ENCODE measurements around the gene ELOB.

The ELOB gene

DNA sequence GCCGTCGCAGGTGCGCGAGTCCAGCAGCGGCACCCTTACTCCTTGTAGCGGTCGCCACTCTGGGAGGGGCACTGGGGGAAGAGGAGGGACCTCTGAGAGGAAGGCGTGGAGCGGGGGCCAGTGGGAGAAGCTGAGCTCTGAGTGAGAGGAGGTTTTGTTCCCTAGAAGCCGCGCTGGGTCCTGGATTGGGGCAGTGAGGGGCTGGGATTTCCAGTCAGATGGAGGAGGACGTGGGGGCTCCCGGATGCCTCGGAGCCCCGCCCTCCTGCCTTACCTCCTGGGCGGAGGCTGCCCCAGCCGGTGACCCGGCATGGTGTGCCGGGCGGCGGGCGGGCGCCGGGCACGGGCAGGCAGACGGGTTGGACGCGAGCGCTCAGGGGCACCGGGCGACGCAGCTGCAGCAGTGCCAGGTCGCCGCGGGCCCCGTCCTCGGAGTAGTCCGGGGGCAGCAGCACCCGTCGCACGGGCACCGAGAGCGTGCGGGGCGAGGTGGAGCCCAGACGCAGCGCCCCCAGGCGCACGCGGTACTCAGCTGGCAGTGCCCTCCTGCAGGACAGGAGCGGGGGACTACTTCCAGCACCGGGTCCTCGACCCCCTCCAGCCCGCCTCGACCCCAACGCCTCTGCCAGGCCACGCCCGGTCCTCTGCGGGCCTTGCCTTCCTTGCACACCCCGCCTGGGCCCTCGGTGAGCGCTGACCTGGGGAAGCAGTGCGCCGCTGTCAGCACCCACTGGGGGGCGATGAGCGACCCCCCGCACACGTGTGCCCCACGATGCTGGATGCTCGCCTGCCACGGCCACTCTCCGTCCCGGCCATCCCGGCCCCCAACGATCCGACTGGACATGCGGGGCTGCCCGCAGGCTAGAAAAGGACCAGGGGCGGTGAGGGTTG is 8.3 kb upstream of the ELOB start:
- no peak for DNase-seq (ENCODE audit: low read depth, low spot score)
- H3K4me3 ChIP-seq (ENCODE audit: low read length) = no peak overlapping the region

- DNase-seq (ENCODE audit: low read depth, low spot score) = no peak
- H3K4me3 ChIP-seq (ENCODE audit: low read length) = no peak overlapping the region
Measured at GRCh38 chr16:2784358-2785100, 7.4 kb upstream of the ELOB start.

GRCh38 chr16:2783581-2784357 is 6.7 kb upstream of the ELOB start:
- no peak overlapping the region for H3K4me3 ChIP-seq (ENCODE audit: low read length)
- no peak for DNase-seq (ENCODE audit: low read depth, low spot score)

- DNase-seq (ENCODE audit: low read depth, low spot score) = no peak
- no peak overlapping the region for H3K4me3 ChIP-seq (ENCODE audit: low read length)
Measured at GRCh38 chr16:2782583-2783351, 5.7 kb upstream of the ELOB start.

GRCh38 chr16:2779978-2780898 is 3.2 kb upstream of the ELOB start:
- H3K4me3 ChIP-seq (ENCODE audit: low read length) = no peak overlapping the region
- no peak for DNase-seq (ENCODE audit: low read depth, low spot score)

DNA sequence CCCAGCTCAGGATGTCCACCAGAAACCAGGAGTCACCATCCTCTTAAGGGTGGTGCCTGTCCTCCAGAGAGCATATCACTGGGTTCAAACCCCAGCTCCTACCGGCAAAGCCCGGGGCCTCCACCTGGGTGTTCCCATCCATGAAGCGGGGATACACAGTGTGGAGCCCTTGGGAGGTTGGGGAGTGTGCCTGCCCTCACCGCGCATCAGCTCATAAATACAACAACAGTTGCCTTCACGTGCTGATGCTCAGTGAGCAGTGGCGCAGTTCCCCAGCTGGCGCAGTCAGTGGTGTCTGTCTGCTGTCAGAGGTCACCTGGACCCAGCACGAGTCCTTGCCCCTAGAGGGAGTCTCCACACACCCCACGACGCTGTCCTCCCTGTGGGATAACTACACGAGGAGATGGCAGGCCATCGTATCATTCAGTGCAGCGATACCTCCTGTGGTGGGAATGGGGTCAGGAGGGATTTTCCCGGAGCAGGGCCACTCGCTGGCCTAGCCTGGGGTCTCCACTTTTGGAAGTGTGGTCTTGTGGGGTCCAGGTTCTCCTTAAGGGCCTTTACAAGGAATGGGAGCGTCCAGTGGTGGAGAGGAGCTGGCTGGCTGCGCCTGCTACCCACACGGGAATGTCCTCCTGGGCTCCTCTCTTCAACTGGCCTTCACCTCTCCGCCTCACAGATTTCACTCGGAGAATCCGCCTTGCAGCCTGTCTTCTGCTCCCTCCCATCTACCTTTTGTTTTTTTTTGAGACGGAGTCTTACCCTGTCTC is 2.3 kb upstream of the ELOB start:
- no peak overlapping the region for H3K4me3 ChIP-seq (ENCODE audit: low read length)
- no peak for DNase-seq (ENCODE audit: low read depth, low spot score)

DNA sequence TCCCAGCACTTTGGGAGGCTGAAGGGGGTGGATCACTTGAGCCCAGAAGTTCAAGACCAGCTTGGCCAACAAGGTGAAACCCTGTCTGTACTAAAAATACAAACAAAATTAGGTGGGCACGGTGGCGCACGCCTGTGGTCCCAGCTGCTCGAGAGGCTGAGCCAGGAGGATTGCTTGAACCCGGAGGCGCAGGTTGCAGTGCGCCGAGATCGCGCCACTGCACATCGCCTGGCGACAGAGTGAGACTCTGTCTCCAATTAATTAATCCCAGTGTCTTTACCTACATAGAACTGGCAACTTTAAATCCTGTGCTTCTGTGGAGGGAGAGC is 1.5 kb upstream of the ELOB start:
- no peak for DNase-seq (ENCODE audit: low read depth, low spot score)
- peak overlapping the region; percentile 98 for H3K4me3 ChIP-seq (ENCODE audit: low read length)

DNA sequence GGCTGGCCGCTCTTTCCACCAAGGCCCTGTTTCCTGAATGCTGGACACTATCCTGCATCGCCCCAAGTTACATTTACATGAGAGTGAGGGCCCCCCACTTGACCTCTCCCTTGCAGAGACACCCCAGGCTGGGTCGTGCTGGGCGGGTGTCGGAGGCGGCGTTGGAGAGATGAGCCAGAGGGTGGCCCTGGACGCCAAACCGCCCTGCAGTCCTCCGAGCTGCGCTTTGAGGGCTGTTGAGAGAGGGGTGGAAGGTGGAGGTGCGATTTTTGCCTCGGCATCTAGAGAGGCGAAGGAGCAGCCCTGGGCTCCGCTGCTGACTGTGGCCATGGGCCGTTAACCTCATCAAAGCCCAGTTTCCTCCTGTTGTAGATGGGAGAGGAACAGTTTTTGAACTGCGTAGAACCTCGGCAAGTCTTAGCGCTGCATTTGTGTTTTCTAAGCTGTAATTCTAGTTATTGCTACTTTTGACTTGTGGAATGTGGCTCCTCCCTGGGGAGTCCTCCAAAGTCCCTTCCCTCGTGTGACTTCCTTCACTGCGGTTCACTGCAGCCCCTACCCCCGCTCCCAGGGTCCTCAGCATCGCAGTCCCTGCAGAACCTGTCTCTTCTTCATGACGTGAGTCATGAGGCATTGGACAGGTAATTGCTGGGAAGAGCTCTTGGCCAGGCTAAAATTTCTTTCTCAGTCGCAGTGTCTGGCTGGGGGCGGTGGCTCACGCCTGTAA is 986 bp upstream of the ELOB start:
- DNase-seq (ENCODE audit: low read depth, low spot score) = peak; percentile 25

DNA sequence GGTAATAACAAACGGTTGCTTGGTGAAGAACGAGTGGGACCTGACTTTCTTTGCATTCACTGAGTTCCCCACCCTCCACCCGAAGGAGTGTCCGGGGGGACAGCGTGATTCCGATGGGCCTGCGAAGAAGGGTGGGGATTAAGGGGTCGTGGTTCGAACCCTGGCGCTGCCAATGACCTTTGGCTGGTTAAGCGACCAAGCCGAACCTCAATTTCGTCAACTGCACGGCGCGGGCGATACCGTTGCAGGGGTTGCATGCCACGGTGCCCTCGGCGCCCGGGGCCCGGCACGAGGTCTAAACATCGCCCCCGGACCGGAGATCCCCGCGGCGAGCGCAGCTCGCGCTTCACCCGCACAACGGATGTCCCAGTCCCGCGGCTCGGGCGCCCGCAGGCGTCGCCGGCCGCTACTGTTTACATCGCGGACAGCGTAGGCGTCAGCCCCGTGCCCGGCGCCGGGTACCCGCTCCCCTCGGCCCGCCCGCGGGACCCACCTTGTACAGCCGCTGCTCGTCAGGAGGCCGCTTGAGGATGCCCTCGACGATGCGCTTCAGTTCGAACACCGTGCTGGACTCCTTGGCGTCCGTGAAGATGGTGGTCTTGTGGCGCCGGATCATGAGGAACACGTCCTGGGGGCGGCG is 460 bp downstream of the ELOB start:
- DNase-seq (ENCODE audit: low read depth, low spot score) = no peak
- H3K4me3 ChIP-seq (ENCODE audit: low read length) = peak overlapping the region; percentile 63

More for the DNA sequence above, 986 bp upstream of the ELOB start:
- peak overlapping the region; percentile 98 for H3K4me3 ChIP-seq (ENCODE audit: low read length)

GRCh38 chr16:2775765-2776499 is 1.1 kb downstream of the ELOB start:
- peak overlapping the region; percentile 63 for H3K4me3 ChIP-seq (ENCODE audit: low read length)
- no peak for DNase-seq (ENCODE audit: low read depth, low spot score)

DNA sequence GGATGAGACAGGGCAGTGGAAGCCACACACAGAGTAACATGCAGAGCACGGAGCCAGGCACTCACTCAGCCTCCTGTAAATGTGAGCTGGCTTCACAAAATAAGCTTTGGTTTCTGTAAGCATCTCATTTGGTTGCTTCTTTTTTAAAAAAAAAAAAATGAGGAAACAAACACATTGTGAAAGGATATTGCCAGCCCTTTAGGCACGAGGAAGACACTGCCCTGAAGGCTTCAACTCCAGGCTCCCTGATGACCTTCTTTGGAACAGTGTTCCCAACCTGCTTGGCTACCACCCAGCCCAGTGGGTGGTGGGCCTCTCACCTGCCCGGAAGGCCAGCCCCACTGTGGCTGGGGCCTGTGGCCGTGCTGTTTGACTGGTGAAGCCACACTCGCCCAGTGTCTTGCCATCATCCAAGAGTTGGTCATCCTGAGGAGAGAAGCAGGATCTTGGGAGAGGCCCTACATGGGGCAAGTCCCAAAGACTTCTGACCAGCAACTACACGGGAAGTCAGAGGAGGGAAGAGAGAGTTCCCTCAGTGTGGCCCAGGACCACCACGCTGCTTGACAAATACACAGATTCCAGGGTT is 1.9 kb downstream of the ELOB start:
- no peak for DNase-seq (ENCODE audit: low read depth, low spot score)
- H3K4me3 ChIP-seq (ENCODE audit: low read length) = no peak overlapping the region

- DNase-seq (ENCODE audit: low read depth, low spot score) = no peak
Measured at GRCh38 chr16:2774161-2774891, 2.8 kb downstream of the ELOB start.

DNA sequence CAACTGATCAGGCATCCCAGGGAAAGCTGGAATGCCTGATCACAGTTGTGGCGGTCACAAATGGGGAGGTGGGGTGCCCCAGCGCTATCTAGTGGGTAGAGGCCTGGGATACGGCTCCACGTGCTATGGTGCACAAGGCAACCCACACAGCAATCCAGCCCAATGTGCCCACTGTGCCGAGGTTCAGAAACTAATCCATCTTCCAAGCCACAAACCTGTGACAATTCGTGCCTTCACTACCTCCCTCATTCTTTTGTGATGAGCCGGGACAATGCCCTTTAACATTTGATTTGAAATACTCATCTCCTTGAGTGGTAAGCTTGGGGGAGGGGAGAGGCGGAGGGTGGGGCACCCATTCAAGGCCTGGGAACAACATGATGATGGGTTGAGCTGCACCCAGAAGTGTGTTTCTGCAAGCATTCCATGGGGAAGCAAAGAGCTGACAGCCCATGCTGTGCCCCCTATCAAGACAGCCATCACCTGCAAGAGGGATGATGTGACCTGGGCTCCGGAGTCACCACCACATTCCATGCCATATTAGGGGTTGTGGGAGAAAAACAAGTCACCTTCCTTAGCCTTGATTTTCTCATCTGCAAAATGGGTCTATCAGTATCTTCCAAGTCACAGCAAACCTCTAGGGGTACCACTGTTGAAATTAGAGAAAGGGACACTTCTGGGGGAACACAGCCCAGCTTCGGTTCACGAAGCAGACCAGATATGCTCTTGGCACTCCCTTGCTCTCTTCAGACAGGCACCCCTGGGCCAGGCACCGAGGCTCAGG is 3.7 kb downstream of the ELOB start:
- no peak overlapping the region for H3K4me3 ChIP-seq (ENCODE audit: low read length)
- no peak for DNase-seq (ENCODE audit: low read depth, low spot score)

More at GRCh38 chr16:2774161-2774891, 2.8 kb downstream of the ELOB start:
- no peak overlapping the region for H3K4me3 ChIP-seq (ENCODE audit: low read length)

Data from Jurkat, Clone E6-1 (cell line).